Gastrocnemius medialis (tissue), 4 donors: ENCODE measurements around the gene PRKCZ. TPM values are rescaled to one million over a fixed set of nuclear protein-coding genes. Genes with fewer than 3 reads are reported as not detected.

Experiments used
- ATAC-seq, 2 donors: fragments of 150-250 bp; one replicate each; pipeline ENCODE4 v1.9.1; 2016
- DNase-seq, 2 donors: peaks; one replicate each; pipeline ENCODE4 v3.0.0-alpha.2; 2019
- H3K27ac ChIP-seq, 4 donors: fragments of 200-600 bp; sonication (generic); 1 replicate in 1 of 4; 2 replicates in 3 of 4; pipeline ENCODE4 v1.5.1; 2016 to 2018; ENCODE audit warnings: mild to moderate bottlenecking in 2 of 4, moderate library complexity in 1 of 4
- H3K27me3 ChIP-seq, 3 donors: fragments of 200-600 bp; sonication (generic) in 2 of 3; 1 replicate in 1 of 3; 2 replicates in 2 of 3; pipeline versions ENCODE4 v1.5.1 to v1.6.0; 2016 to 2019; ENCODE audit warnings: mild to moderate bottlenecking in 1 of 3, moderate library complexity in 1 of 3
- H3K36me3 ChIP-seq, 2 donors: fragments of 200-600 bp; sonication (generic) in 1 of 2; one replicate each; pipeline ENCODE4 v1.5.1; 2017 to 2018
- H3K4me1 ChIP-seq, 2 donors: fragments of 200-600 bp; sonication (generic) in 1 of 2; one replicate each; pipeline ENCODE4 v1.5.1; 2016 to 2017; ENCODE audit warnings: mild to moderate bottlenecking in 2 of 2
- H3K4me3 ChIP-seq, 4 donors: fragments of 200-600 bp; sonication (generic) in 3 of 4; 1 replicate in 1 of 4; 2 replicates in 3 of 4; pipeline ENCODE4 v1.5.1; 2016 to 2019; ENCODE audit warnings: mild to moderate bottlenecking in 2 of 4
- H3K9me3 ChIP-seq, 3 donors: fragments of 200-600 bp; sonication (generic) in 2 of 3; 1 replicate in 1 of 3; 2 replicates in 2 of 3; pipeline ENCODE4 v1.5.1; 2016 to 2019
- CTCF ChIP-seq, 5 experiments: fragments of 450-650 bp in 3 of 5; fragments of 200-600 bp in 2 of 5; sonication (generic) in 2 of 5; IDR thresholded peaks in 4 of 5; conservative IDR thresholded peaks in 1 of 5; 1 replicate in 4 of 5; 2 replicates in 1 of 5; pipeline ENCODE4 v1.5.1; 2016 to 2019; ENCODE audit warnings: antibody characterized with exemption in 5 of 5, mild to moderate bottlenecking in 3 of 5, moderate library complexity in 3 of 5
- POLR2A ChIP-seq, 2 donors: fragments of 450-650 bp; IDR thresholded peaks; one replicate each; pipeline ENCODE4 v1.6.1; 2017; ENCODE audit warnings: antibody characterized with exemption in 2 of 2, mild to moderate bottlenecking in 2 of 2, moderate library complexity in 2 of 2
- in situ Hi-C, 4 donors: fragments of 200-750 bp; cut with MboI; loops; one replicate each; pipeline versions ENCODE4 v1.15.0 to v1.8.0; 2017; ENCODE audit warnings: low sequenced_read_pairs in 4 of 4
- intact Hi-C: fragments of 100-400 bp; cut with DNase I; formaldehyde crosslinking; loops from one replicate; pipeline ENCODE4 v1.15.1; 2023; ENCODE audit warnings: low total_unique reads
- total RNA-seq, 4 donors: library from RNA; depleted of rRNA; stranded (reverse); fragments of >200 nt; gene quantifications; one replicate each; pipeline versions ENCODE4 v1.1.0 to v1.2.3, GENCODE V29; 2016

Gene PRKCZ
- total RNA-seq, 4 donors from 2014 or later = 0.16 to 0.87 TPM; not detected in 2

- H3K27ac ChIP-seq = peak overlapping the region in 3 of 4 donors; percentile 82 to 93 (median 89)
- in situ Hi-C loops = loop anchor here in 2 of 4 donors (25.0 kb wide), 2 partner anchors 109 to 334 kb away; partner anchors contain the start of genes HES5 (in 1 of the 2) and PANK4 (in 1 of the 2)
- no peak for ATAC-seq
- no peaks in the 10 kb centered on the region for H3K9me3 ChIP-seq
- TF ChIP-seq POLR2A (IDR thresholded peaks at IDR 0.05) (no peak), CTCF (IDR thresholded peaks at IDR 0.05 in 4 of 5, conservative IDR thresholded peaks at IDR 0.05 in 1 of 5) (no peak)
- peaks cover 25 to 39% of the 10 kb centered on the region in 2 donors for H3K4me1 ChIP-seq
- intact Hi-C loops = no loop called here
- no peaks in the 10 kb centered on the region for H3K27me3 ChIP-seq
- DNase-seq = no peak
- no peak overlapping the region for H3K4me3 ChIP-seq
- H3K36me3 ChIP-seq = no peaks in the 10 kb centered on the region
These were observed 152.8 kb downstream of the PRKCZ start for GRCh38 chr1:2202843-2203601.

- Histone ChIP-seq H3K27me3 (no peaks in the 10 kb centered on the region), H3K9me3 (no peaks in the 10 kb centered on the region), H3K36me3 (no peaks in the 10 kb centered on the region), H3K27ac (peak overlapping the region; percentile 77 to 93 (median 86)), H3K4me3 (peak overlapping the region; percentile 53 to 90 (median 69)), H3K4me1 (peaks cover 22 to 42% of the 10 kb centered on the region in 2 donors)
- intact Hi-C loops (no loop called here), in situ Hi-C loops (loop anchor here in 2 of 4 donors (25.0 kb wide), 2 partner anchors 108 to 333 kb away; partner anchors contain the start of genes HES5 (in 1 of the 2) and PANK4 (in 1 of the 2))
- DNase-seq (no peak), ATAC-seq (no peak)
- no peak for TF ChIP-seq CTCF (IDR thresholded peaks at IDR 0.05 in 4 of 5, conservative IDR thresholded peaks at IDR 0.05 in 1 of 5)
- no peak for TF ChIP-seq POLR2A (IDR thresholded peaks at IDR 0.05)
These were observed 153.6 kb downstream of the PRKCZ start for GRCh38 chr1:2203671-2204414.

- ATAC-seq = peak; percentile 43 to 55
- Histone ChIP-seq H3K4me1 (peaks cover 18 to 37% of the 10 kb centered on the region in 2 donors), H3K4me3 (peak overlapping the region; percentile 53 to 90 (median 69)), H3K27me3 (no peaks in the 10 kb centered on the region), H3K9me3 (no peaks in the 10 kb centered on the region), H3K36me3 (no peaks in the 10 kb centered on the region), H3K27ac (peak overlapping the region; percentile 77 to 93 (median 86))
- DNase-seq = peak; percentile 68 to 78
- intact Hi-C loops = loop anchor here (1.0 kb wide), 1 partner anchor 23 kb away; no protein-coding TSS in a partner anchor
- TF ChIP-seq POLR2A (IDR thresholded peaks at IDR 0.05) (peak; percentile 57), CTCF (IDR thresholded peaks at IDR 0.05 in 4 of 5, conservative IDR thresholded peaks at IDR 0.05 in 1 of 5) (no peak)
- in situ Hi-C loops = loop anchor here in 2 of 4 donors (25.0 kb wide), 2 partner anchors 108 to 333 kb away; partner anchors contain the start of genes HES5 (in 1 of the 2) and PANK4 (in 1 of the 2)
These were observed 154.4 kb downstream of the PRKCZ start for GRCh38 chr1:2204415-2205190.
